MM.1S (cell line): Measurements from ENCODE around the gene PRKAG3.

ENCODE experiments used
- DNase-seq: peaks from one replicate; pipeline ENCODE4 v3.0.0-alpha.2; 2015
- H2AFZ ChIP-seq: fragments of 300-600 bp; sonication (generic); 2 replicates; pipeline ENCODE4 v1.6.0; 2016; ENCODE audit warnings: antibody characterized with exemption, low read length
- H3F3A ChIP-seq: fragments of 300-600 bp; sonication (generic); 2 replicates; pipeline ENCODE4 v1.6.1; 2016; ENCODE audit warnings: mild to moderate bottlenecking, antibody characterized with exemption, low read length, moderate library complexity, mixed read lengths; ENCODE audit not compliant: insufficient read depth
- H3K27ac ChIP-seq: fragments of 300-600 bp; sonication (generic); 2 replicates; pipeline ENCODE4 v1.5.1; 2016; ENCODE audit warnings: mild to moderate bottlenecking, low read length
- H3K27me3 ChIP-seq: fragments of 300-600 bp; sonication (generic); replicated peaks from 2 replicates; pipeline ENCODE4 v1.6.0; 2016; ENCODE audit warnings: low read length; ENCODE audit not compliant: insufficient read depth
- H3K36me3 ChIP-seq: fragments of 300-600 bp; sonication (generic); replicated peaks from 2 replicates; pipeline ENCODE4 v1.6.1; 2016; ENCODE audit warnings: mild to moderate bottlenecking, low read length, mixed read lengths; ENCODE audit not compliant: insufficient read depth
- H3K4me1 ChIP-seq: fragments of 300-600 bp; sonication (generic); 2 replicates; pipeline ENCODE4 v1.6.1; 2016; ENCODE audit warnings: low read length, mixed read lengths
- H3K4me2 ChIP-seq: fragments of 300-600 bp; sonication (generic); 2 replicates; pipeline ENCODE4 v1.6.0; 2016; ENCODE audit warnings: low read depth, low read length
- H3K4me3 ChIP-seq: fragments of 300-600 bp; sonication (generic); 2 replicates; pipeline ENCODE4 v1.5.1; 2016; ENCODE audit warnings: low read length, mixed read lengths
- H3K79me2 ChIP-seq: fragments of 300-600 bp; sonication (generic); 2 replicates; pipeline ENCODE4 v1.6.1; 2016; ENCODE audit warnings: mixed run types, low read length, mixed read lengths
- H3K9ac ChIP-seq: fragments of 300-600 bp; sonication (generic); 2 replicates; pipeline ENCODE4 v1.6.1; 2016; ENCODE audit warnings: low read length, mixed read lengths
- H3K9me2 ChIP-seq: fragments of 300-600 bp; sonication (generic); replicated peaks from 2 replicates; pipeline ENCODE4 v1.6.1; 2016; ENCODE audit warnings: mild to moderate bottlenecking, low read length, mixed read lengths; ENCODE audit not compliant: insufficient read depth
- H3K9me3 ChIP-seq: fragments of 300-600 bp; sonication (generic); replicated peaks from 2 replicates; pipeline ENCODE4 v1.6.1; 2016; ENCODE audit warnings: mild to moderate bottlenecking, low read length, mixed read lengths; ENCODE audit not compliant: insufficient read depth
- H4K20me1 ChIP-seq: fragments of 300-600 bp; sonication (generic); 2 replicates; pipeline ENCODE4 v1.6.1; 2016; ENCODE audit warnings: mild to moderate bottlenecking, low read length, moderate library complexity, mixed read lengths; ENCODE audit not compliant: insufficient read depth
- EZH2 ChIP-seq: fragments of 300-600 bp; sonication (generic); optimal IDR thresholded peaks from 2 replicates; pipeline ENCODE3; 2017; ENCODE audit warnings: low read depth, mild to moderate bottlenecking, antibody characterized with exemption, low read length, mixed read lengths
- EZH2phosphoT487 ChIP-seq: fragments of 300-600 bp; sonication (generic); IDR thresholded peaks from 2 replicates; pipeline ENCODE4 v1.6.1; 2018; ENCODE audit warnings: antibody characterized with exemption, low read length
- TF ChIP-seq, protein P1 (sequence below): fragments of 300-600 bp; sonication (generic); IDR thresholded peaks from 2 replicates; pipeline ENCODE4 v1.5.1; 2016; ENCODE audit warnings: antibody characterized with exemption, low read length, mixed read lengths

Gene PRKAG3

DNA sequence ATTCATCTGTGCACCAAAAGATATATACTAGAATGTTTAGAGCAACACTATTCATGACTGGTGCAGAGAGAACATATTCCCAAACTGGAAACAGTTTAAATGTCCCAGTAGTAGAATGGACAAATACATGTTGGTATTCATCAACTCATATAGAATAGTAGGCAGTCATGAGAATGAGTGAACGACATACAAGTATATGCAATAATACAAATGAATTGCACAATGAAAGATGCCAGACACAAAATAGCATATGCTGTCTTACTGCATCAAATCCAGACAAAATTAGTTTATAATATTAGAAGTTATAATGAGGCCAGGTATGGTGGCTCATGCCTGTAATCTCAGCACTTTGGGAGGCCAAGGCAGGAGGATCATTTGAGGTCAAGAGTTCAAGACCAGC, 8.3 kb upstream of the PRKAG3 start:
- no peak overlapping the region for H3K27ac ChIP-seq

DNA sequence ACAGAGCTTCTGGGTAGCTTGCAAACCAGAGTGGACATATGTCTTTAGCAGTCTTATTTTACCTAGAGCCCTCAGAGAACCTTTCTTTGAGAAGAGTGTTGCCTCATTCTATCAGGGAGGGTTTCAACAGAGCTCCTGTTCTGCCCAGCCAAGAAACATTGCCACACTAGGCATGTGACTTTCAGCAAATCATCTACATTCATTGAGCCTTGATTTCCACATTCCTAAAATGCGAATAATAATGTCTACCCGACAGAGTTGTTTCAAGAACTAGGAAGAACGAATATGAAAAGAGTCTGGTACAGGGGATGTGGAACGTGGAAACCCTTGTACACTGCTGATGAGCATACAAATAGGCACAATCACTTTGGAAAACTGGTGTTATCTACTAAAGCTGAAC, 7.8 kb upstream of the PRKAG3 start:
- Histone ChIP-seq H3K9me3 (no peaks in the 10 kb centered on the region), H3K27me3 (peaks cover 5% of the 10 kb centered on the region), H3K4me3 (no peak overlapping the region), H2AFZ (no peak overlapping the region), H3K4me2 (no peak overlapping the region), H3K36me3 (no peaks in the 10 kb centered on the region), H3K4me1 (no peaks in the 10 kb centered on the region), H3K27ac (no peak overlapping the region), H3K9me2 (no peaks in the 10 kb centered on the region), H3K79me2 (no peaks in the 10 kb centered on the region), H3F3A (no peaks in the 10 kb centered on the region), H4K20me1 (no peaks in the 10 kb centered on the region), H3K9ac (no peak overlapping the region)
- DNase-seq: no peak
- TF ChIP-seq EZH2 (no peak), EZH2phosphoT487 (no peak)
- TF ChIP-seq, protein P1, sequence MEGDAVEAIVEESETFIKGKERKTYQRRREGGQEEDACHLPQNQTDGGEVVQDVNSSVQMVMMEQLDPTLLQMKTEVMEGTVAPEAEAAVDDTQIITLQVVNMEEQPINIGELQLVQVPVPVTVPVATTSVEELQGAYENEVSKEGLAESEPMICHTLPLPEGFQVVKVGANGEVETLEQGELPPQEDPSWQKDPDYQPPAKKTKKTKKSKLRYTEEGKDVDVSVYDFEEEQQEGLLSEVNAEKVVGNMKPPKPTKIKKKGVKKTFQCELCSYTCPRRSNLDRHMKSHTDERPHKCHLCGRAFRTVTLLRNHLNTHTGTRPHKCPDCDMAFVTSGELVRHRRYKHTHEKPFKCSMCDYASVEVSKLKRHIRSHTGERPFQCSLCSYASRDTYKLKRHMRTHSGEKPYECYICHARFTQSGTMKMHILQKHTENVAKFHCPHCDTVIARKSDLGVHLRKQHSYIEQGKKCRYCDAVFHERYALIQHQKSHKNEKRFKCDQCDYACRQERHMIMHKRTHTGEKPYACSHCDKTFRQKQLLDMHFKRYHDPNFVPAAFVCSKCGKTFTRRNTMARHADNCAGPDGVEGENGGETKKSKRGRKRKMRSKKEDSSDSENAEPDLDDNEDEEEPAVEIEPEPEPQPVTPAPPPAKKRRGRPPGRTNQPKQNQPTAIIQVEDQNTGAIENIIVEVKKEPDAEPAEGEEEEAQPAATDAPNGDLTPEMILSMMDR: no peak

More for the DNA sequence above, 8.3 kb upstream of the PRKAG3 start:
- no peaks in the 10 kb centered on the region for H3K9me2 ChIP-seq
- DNase-seq: no peak
- H3K4me1 ChIP-seq: no peaks in the 10 kb centered on the region
- no peaks in the 10 kb centered on the region for H3K36me3 ChIP-seq
- H3F3A ChIP-seq: no peaks in the 10 kb centered on the region
- no peak overlapping the region for H3K4me2 ChIP-seq
- peaks cover 9% of the 10 kb centered on the region for H3K27me3 ChIP-seq
- H3K4me3 ChIP-seq: no peak overlapping the region
- TF ChIP-seq EZH2: no peak
- no peak for TF ChIP-seq EZH2phosphoT487
- TF ChIP-seq, protein P1: no peak
- no peak overlapping the region for H3K9ac ChIP-seq
- no peaks in the 10 kb centered on the region for H3K9me3 ChIP-seq
- H3K79me2 ChIP-seq: no peaks in the 10 kb centered on the region
- no peak overlapping the region for H2AFZ ChIP-seq
- H4K20me1 ChIP-seq: no peaks in the 10 kb centered on the region

DNA sequence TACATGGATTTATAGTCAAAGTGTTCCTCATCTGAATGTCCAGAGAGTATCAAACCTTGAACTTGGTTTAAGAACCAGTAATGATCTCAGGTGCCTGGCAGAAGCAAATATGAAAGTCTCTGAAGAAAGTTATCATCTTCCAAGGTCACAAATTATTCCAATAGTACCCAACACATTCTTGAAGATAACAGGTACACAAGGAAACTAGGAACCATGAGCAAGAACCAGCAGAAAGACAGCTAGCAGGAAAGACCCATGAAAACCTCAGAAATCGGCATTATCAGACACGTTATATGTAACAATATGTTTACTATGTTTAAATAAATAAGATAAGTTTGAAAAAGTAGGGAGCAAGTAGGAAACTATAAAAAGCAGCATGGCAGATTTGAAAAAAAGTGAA, 5.9 kb upstream of the PRKAG3 start:
- TF ChIP-seq EZH2: no peak
- no peak overlapping the region for H2AFZ ChIP-seq
- no peak overlapping the region for H3K9ac ChIP-seq
- H3K36me3 ChIP-seq: no peaks in the 10 kb centered on the region
- no peaks in the 10 kb centered on the region for H4K20me1 ChIP-seq
- no peaks in the 10 kb centered on the region for H3K79me2 ChIP-seq
- no peaks in the 10 kb centered on the region for H3K27me3 ChIP-seq
- H3K27ac ChIP-seq: no peak overlapping the region
- no peaks in the 10 kb centered on the region for H3K9me3 ChIP-seq
- H3K4me2 ChIP-seq: no peak overlapping the region
- DNase-seq: no peak
- no peaks in the 10 kb centered on the region for H3K4me1 ChIP-seq
- no peaks in the 10 kb centered on the region for H3K9me2 ChIP-seq
- no peaks in the 10 kb centered on the region for H3F3A ChIP-seq
- no peak overlapping the region for H3K4me3 ChIP-seq

DNA sequence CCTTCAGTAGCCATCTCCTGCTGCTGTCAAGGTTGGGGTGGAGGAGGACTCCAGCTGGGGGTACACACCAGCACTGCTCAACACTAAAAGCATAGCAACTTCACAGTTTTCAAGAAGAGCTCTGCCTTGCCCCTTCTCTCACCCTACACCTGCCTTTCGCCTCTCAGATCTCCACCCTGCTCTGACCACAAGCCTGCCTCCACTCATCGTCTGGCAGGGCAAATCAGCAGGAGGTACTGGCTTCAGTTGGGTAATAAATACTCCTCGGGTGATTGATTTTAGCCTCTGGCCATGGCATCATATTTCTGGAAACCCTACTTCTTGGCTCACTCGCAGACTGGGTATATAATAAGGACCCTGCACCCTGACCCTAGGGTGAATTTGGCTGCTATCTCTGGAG, 3.1 kb upstream of the PRKAG3 start:
- no peaks in the 10 kb centered on the region for H3K9me2 ChIP-seq
- no peaks in the 10 kb centered on the region for H3F3A ChIP-seq
- H3K4me3 ChIP-seq: no peak overlapping the region
- H3K4me2 ChIP-seq: no peak overlapping the region
- no peaks in the 10 kb centered on the region for H3K79me2 ChIP-seq
- H2AFZ ChIP-seq: no peak overlapping the region
- H4K20me1 ChIP-seq: no peaks in the 10 kb centered on the region
- H3K36me3 ChIP-seq: no peaks in the 10 kb centered on the region
- no peak for DNase-seq
- no peaks in the 10 kb centered on the region for H3K27me3 ChIP-seq
- H3K9ac ChIP-seq: no peak overlapping the region
- H3K9me3 ChIP-seq: no peaks in the 10 kb centered on the region
- TF ChIP-seq, protein P1: no peak
- TF ChIP-seq EZH2: no peak
- no peak for TF ChIP-seq EZH2phosphoT487
- H3K27ac ChIP-seq: no peak overlapping the region
- no peaks in the 10 kb centered on the region for H3K4me1 ChIP-seq
